HG03460 (cell line): ENCODE results near the gene ICA1L.

Source experiments
- ATAC-seq: cut with Tn5 transposase; IDR thresholded peaks from one replicate; pipeline ENCODE4 v1.9.1; 2021; ENCODE audit not compliant: unreplicated experiment

ICA1L gene

GRCh38 chr2:202749477-202749876 lies 122.1 kb downstream of the ICA1L start:
- ATAC-seq: no peak

- no peak for ATAC-seq
Measured at GRCh38 chr2:202743613-202744012, 128.0 kb downstream of the ICA1L start.

- ATAC-seq: no peak
Measured at GRCh38 chr2:202736826-202737225, 134.7 kb downstream of the ICA1L start.

- no peak for ATAC-seq
Measured at GRCh38 chr2:202726070-202726469, 145.5 kb downstream of the ICA1L start.

- no peak for ATAC-seq
Measured at GRCh38 chr2:202723746-202724145, 147.8 kb downstream of the ICA1L start.
